CD4-positive, alpha-beta T cell (primary cell): Measurements from ENCODE around the gene TMEM74B. TPM values are rescaled to one million over a fixed set of nuclear protein-coding genes. Genes with fewer than 3 reads are reported as not detected.

Source experiments
- ATAC-seq: fragments of 200-7000 bp; cut with Tn5 transposase; one replicate; pipeline ENCODE4 v1.10.0; 2022; ENCODE audit warnings: mild to moderate bottlenecking; ENCODE audit not compliant: poor library complexity
- CTCF ChIA-PET: fragments of 350-600 bp; sonication (Branson Sonifier 250); formaldehyde crosslinking; loops from one replicate; lab custom pipeline; 2021; ENCODE audit warnings: antibody characterized with exemption, inconsistent platforms; lab: Charles Lee
- POLR2A ChIA-PET: fragments of 350-600 bp; sonication (Branson Sonifier 250); formaldehyde crosslinking; loops from one replicate; lab custom pipeline; 2021; ENCODE audit warnings: antibody characterized with exemption, inconsistent platforms; lab: Charles Lee
- DNase-seq, 14 experiments: peaks; one replicate each; pipeline ENCODE4 v3.0.0-alpha.2; 2013 to 2020; ENCODE audit warnings: mixed read lengths in 2 of 14
- H3K27ac ChIP-seq, 2 donors: one replicate each; pipeline versions ENCODE4 v1.5.1 to v1.7.0; 2013; ENCODE audit warnings: low read length in 2 of 2, low read depth in 1 of 2, mild to moderate bottlenecking in 1 of 2
- H3K27me3 ChIP-seq, 2 experiments: 1 replicate in 1 of 2; 2 replicates in 1 of 2; pipeline versions ENCODE4 v1.6.1 to v1.7.0; 2013; ENCODE audit warnings: low read length in 2 of 2, control low read depth in 1 of 2, mild to moderate bottlenecking in 1 of 2, moderate library complexity in 1 of 2; ENCODE audit not compliant: insufficient read depth in 2 of 2, control insufficient read depth in 1 of 2
- H3K36me3 ChIP-seq: one replicate; pipeline ENCODE4 v1.6.1; 2013; ENCODE audit warnings: low read length, control low read depth; ENCODE audit not compliant: insufficient read depth
- H3K4me1 ChIP-seq: one replicate; pipeline ENCODE4 v1.6.1; 2013; ENCODE audit warnings: low read length, control low read depth; ENCODE audit not compliant: insufficient read depth
- H3K4me3 ChIP-seq: one replicate; pipeline ENCODE4 v1.5.1; 2013; ENCODE audit warnings: mild to moderate bottlenecking, low read length, moderate library complexity
- H3K9me3 ChIP-seq, 2 experiments: 1 replicate in 1 of 2; 2 replicates in 1 of 2; pipeline versions ENCODE4 v1.6.1 to v1.7.0; 2013; ENCODE audit warnings: low read length in 2 of 2, mild to moderate bottlenecking in 2 of 2, control low read depth in 1 of 2, moderate library complexity in 1 of 2; ENCODE audit not compliant: control insufficient read depth in 1 of 2, insufficient read depth in 1 of 2
- H3K27ac Mint-ChIP-seq: one replicate; pipeline ENCODE4 v1.8.0; 2020; ENCODE audit warnings: mixed read lengths
- H3K27me3 Mint-ChIP-seq: one replicate; pipeline ENCODE4 v1.8.0; 2021; ENCODE audit warnings: mixed read lengths
- H3K36me3 Mint-ChIP-seq: one replicate; pipeline ENCODE4 v1.8.0; 2021; ENCODE audit warnings: low read depth, mixed read lengths
- H3K4me1 Mint-ChIP-seq: one replicate; pipeline ENCODE4 v1.8.0; 2021; ENCODE audit warnings: low read depth, mixed read lengths
- H3K4me3 Mint-ChIP-seq: one replicate; pipeline ENCODE4 v1.8.0; 2020; ENCODE audit warnings: mild to moderate bottlenecking, mixed read lengths
- H3K9me3 Mint-ChIP-seq: one replicate; pipeline ENCODE4 v1.8.0; 2020; ENCODE audit warnings: mixed read lengths
- CTCF ChIP-seq: fragments of 200-600 bp; IDR thresholded peaks from one replicate; pipeline ENCODE4 v1.8.0; 2022; ENCODE audit warnings: antibody characterized with exemption, mild to moderate bottlenecking
- intact Hi-C, 2 experiments: fragments of 100-400 bp; cut with DNase I in 1 of 2; cut with micrococcal nuclease in 1 of 2; formaldehyde crosslinking; loops; one replicate each; pipeline versions ENCODE4 v1.15.1 to v1.9.0; 2023 to 2025; cut with DNase I, micrococcal nuclease
- total RNA-seq, 174 experiments: library from RNA in 2 of 174; stranded (reverse) in 2 of 174; gene quantifications; one replicate each; pipeline ENCODE4 v1.2.3 and lab custom pipeline; 2021 to 2026

TMEM74B gene
- total RNA-seq, 2 experiments from 2014 or later: 0.17 TPM; not detected in 1

- Histone ChIP-seq H3K4me1 (peaks cover 3% of the 10 kb centered on the region), H3K36me3 (peaks cover 91% of the 10 kb centered on the region), H3K27me3 (no peaks in the 10 kb centered on the region), H3K27ac (no peak overlapping the region), H3K4me3 (no peak overlapping the region), H3K9me3 (no peaks in the 10 kb centered on the region)
- Mint-ChIP-seq H3K4me3 (no peak overlapping the region), H3K4me1 (peaks cover 46% of the 10 kb centered on the region), H3K9me3 (no peaks in the 10 kb centered on the region), H3K27ac (no peak overlapping the region), H3K27me3 (no peaks in the 10 kb centered on the region), H3K36me3 (peaks cover 95% of the 10 kb centered on the region)
- intact Hi-C loops: no loop called here
- CTCF ChIA-PET: no interaction called here
- DNase-seq (peak in 2 of 14 experiments; percentile 35 to 36), ATAC-seq (no peak)
- no peak for TF ChIP-seq CTCF
- POLR2A ChIA-PET: no interaction called here
These were observed 53.9 kb downstream of the TMEM74B start for GRCh38 chr20:1130847-1131246.

Other genes with a start within 250 kb of the TMEM74B start
- under 1 TPM; 0.14 to 0.25 TPM for gene RSPO4, start 182.7 kb downstream of the TMEM74B start, total RNA-seq
- 10 to 100 TPM; 79.9 to 84.2 TPM for gene PSMF1, start 66.4 kb downstream of the TMEM74B start, total RNA-seq
- not detected for gene C20orf202, start 18.5 kb upstream of the TMEM74B start, total RNA-seq
- under 1 TPM in 1 of 2 experiments, not detected in 1; 0.58 TPM for gene RAD21L1, start 41.1 kb upstream of the TMEM74B start, total RNA-seq
- gene SNPH, start 81.3 kb upstream of the TMEM74B start, total RNA-seq: 10 to 100 TPM; 12.8 to 13.0 TPM
- gene SDCBP2, start 144.2 kb upstream of the TMEM74B start, total RNA-seq: 1 to 10 TPM; 1.2 to 1.3 TPM
- 10 to 100 TPM; 43.3 to 45.4 TPM for gene FKBP1A, start 208.1 kb upstream of the TMEM74B start, total RNA-seq